ENCODE data around the gene GPRIN3.

The GPRIN3 gene

GRCh38 chr4:89352541-89352940 lies 44.9 kb upstream of the GPRIN3 start:
- Histone ChIP-seq H2AFZ (ENCODE audit: low read depth, low read length) (no peak overlapping the region), H3K9me3 (ENCODE audit: insufficient read depth, low read length) (peaks cover 7% of the 10 kb centered on the region; the same call in 1 of the 2 replicates), H3K27ac (ENCODE audit: low read length) (no peak overlapping the region), H3K4me3 (ENCODE audit: low read length) (no peak overlapping the region), H3K36me3 (replicated peaks; ENCODE audit: low read depth, low read length) (no peaks in the 10 kb centered on the region), H4K20me1 (ENCODE audit: insufficient read depth, low read length) (no peaks in the 10 kb centered on the region), H3K4me2 (ENCODE audit: low read length) (no peak overlapping the region), H3K9ac (ENCODE audit: low read length) (no peak overlapping the region), H3K27me3 (ENCODE audit: low read depth, low read length) (no peaks in the 10 kb centered on the region), H3K79me2 (ENCODE audit: low read length) (no peaks in the 10 kb centered on the region), H3K4me1 (ENCODE audit: low read length) (no peaks in the 10 kb centered on the region)
- TF ChIP-seq EZH2phosphoT487 (IDR thresholded peaks at IDR 0.05; ENCODE audit: low read depth) (no peak), CTCF (IDR thresholded peaks at IDR 0.05; ENCODE audit: low read depth, low read length) (no peak)

DNA sequence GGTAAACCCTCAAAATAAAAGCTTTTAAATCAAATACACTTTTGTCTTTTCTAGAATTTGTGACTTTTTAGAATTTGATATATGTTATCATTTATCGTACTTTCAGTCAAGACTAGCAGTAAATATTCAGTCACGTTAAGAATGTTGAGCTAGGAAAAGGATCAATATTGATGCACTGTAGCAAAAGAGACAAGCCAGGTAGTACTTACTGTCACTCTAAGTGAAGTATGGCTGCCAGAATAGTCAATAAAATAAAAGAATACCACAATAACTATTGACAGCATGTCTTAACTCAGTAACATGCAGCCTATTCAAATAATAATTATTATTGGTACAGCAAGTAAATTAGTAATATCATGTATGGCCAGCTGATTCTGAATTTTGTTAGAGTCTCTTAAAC lies 43.6 kb upstream of the GPRIN3 start:
- Histone ChIP-seq H3K4me1 (ENCODE audit: low read length) (no peaks in the 10 kb centered on the region), H3K27ac (ENCODE audit: low read length) (no peak overlapping the region), H3K4me3 (ENCODE audit: low read length) (no peak overlapping the region), H4K20me1 (ENCODE audit: insufficient read depth, low read length) (no peaks in the 10 kb centered on the region), H3K9ac (ENCODE audit: low read length) (no peak overlapping the region), H2AFZ (ENCODE audit: low read depth, low read length) (no peak overlapping the region), H3K36me3 (replicated peaks; ENCODE audit: low read depth, low read length) (no peaks in the 10 kb centered on the region), H3K4me2 (ENCODE audit: low read length) (no peak overlapping the region), H3K9me3 (ENCODE audit: insufficient read depth, low read length) (peaks cover 8% of the 10 kb centered on the region; the same call in 1 of the 2 replicates), H3K27me3 (ENCODE audit: low read depth, low read length) (no peaks in the 10 kb centered on the region), H3K79me2 (ENCODE audit: low read length) (no peaks in the 10 kb centered on the region)
- TF ChIP-seq EZH2phosphoT487 (IDR thresholded peaks at IDR 0.05; ENCODE audit: low read depth) (no peak), CTCF (IDR thresholded peaks at IDR 0.05; ENCODE audit: low read depth, low read length) (no peak)

DNA sequence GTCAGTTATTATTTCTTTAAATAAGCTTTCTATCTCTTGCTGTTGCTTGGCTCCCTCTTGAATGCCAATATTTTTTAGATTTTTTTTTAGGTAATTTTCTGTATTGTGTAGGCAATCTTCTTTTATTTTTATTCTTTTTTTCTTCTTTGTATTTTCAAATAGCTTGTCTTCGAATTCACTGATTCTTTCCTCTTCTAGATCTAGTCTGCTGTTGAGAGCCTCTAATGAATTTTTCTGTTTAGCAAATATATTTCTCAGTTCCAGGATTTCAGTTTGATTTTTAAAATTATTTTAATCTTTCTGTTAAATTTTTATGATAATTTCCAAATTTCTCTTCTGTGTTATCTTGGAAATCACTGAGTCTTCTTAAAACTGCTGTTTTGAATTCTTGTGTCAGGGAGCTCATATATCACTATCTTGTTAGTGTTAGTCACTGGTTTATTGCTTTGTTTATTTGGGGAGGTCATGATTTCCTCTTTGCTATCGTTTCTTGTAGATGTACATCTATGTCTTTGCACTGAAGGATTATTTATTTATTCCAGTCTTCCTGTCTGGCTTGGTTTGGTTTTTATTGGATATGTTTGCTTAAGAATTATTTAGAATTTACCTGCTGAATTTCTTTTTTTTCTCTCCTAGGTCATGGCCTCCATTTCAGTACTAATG lies 39.9 kb upstream of the GPRIN3 start:
- no peaks in the 10 kb centered on the region for H3K36me3 ChIP-seq (replicated peaks; ENCODE audit: low read depth, low read length)
- H3K4me3 ChIP-seq (ENCODE audit: low read length): no peak overlapping the region
- no peak overlapping the region for H2AFZ ChIP-seq (ENCODE audit: low read depth, low read length)
- H3K9me3 ChIP-seq (ENCODE audit: insufficient read depth, low read length): peaks cover 8% of the 10 kb centered on the region; the same call in 1 of the 2 replicates
- H3K79me2 ChIP-seq (ENCODE audit: low read length): no peaks in the 10 kb centered on the region
- no peaks in the 10 kb centered on the region for H4K20me1 ChIP-seq (ENCODE audit: insufficient read depth, low read length)
- H3K4me1 ChIP-seq (ENCODE audit: low read length): no peaks in the 10 kb centered on the region
- no peaks in the 10 kb centered on the region; the same call in none of the 2 replicates for H3K27me3 ChIP-seq (ENCODE audit: low read depth, low read length)
- H3K9ac ChIP-seq (ENCODE audit: low read length): no peak overlapping the region
- H3K4me2 ChIP-seq (ENCODE audit: low read length): no peak overlapping the region
- no peak overlapping the region for H3K27ac ChIP-seq (ENCODE audit: low read length)
- TF ChIP-seq CTCF (IDR thresholded peaks at IDR 0.05; ENCODE audit: low read depth, low read length) (no peak), EZH2phosphoT487 (IDR thresholded peaks at IDR 0.05; ENCODE audit: low read depth) (no peak)

GRCh38 chr4:89344571-89344970 lies 37.0 kb upstream of the GPRIN3 start:
- Histone ChIP-seq H3K79me2 (ENCODE audit: low read length) (no peaks in the 10 kb centered on the region), H3K4me1 (ENCODE audit: low read length) (no peaks in the 10 kb centered on the region), H3K9ac (ENCODE audit: low read length) (no peak overlapping the region), H3K27ac (ENCODE audit: low read length) (no peak overlapping the region), H3K9me3 (ENCODE audit: insufficient read depth, low read length) (peaks cover 8% of the 10 kb centered on the region; the same call in 1 of the 2 replicates), H3K4me2 (ENCODE audit: low read length) (no peak overlapping the region), H3K27me3 (ENCODE audit: low read depth, low read length) (peaks cover 6% of the 10 kb centered on the region), H4K20me1 (ENCODE audit: insufficient read depth, low read length) (no peaks in the 10 kb centered on the region), H2AFZ (ENCODE audit: low read depth, low read length) (no peak overlapping the region), H3K4me3 (ENCODE audit: low read length) (no peak overlapping the region), H3K36me3 (replicated peaks; ENCODE audit: low read depth, low read length) (no peaks in the 10 kb centered on the region)
- TF ChIP-seq CTCF (IDR thresholded peaks at IDR 0.05; ENCODE audit: low read depth, low read length) (no peak), EZH2phosphoT487 (IDR thresholded peaks at IDR 0.05; ENCODE audit: low read depth) (no peak)

All from OCI-LY3 (cell line).